T1000 (cell line): Measurements from ENCODE around the gene RBM27.
"Not testable (repeated sequence)": the region's sequence is repeated elsewhere in the genome, so short reads cannot be mapped to it uniquely, and the experiment has no call there.

ENCODE experiments used
- DNase-seq: peaks from one replicate; lab custom pipeline; 2025; ENCODE audit warnings: mixed read lengths; lab: John Stamatoyannopoulos, UW

RBM27 gene

GRCh38 chr5:146203011-146203871 is at the start of gene RBM27:
RBM27 (plus strand) TSS chr5:146203605; CDS start chr5:146203766, 161 bp downstream.
- DNase-seq = peak; percentile 96

- DNase-seq = no peak
Measured at GRCh38 chr5:146158255-146158654, 45.1 kb upstream of the RBM27 start.

GRCh38 chr5:146164382-146164781 is 39.0 kb upstream of the RBM27 start:
- DNase-seq = no peak

- no peak for DNase-seq
Measured at GRCh38 chr5:146165460-146165859, 37.9 kb upstream of the RBM27 start.

- DNase-seq = no peak
Measured at GRCh38 chr5:146165903-146166302, 37.5 kb upstream of the RBM27 start.

GRCh38 chr5:146169076-146169475 is 34.3 kb upstream of the RBM27 start:
- no peak for DNase-seq

- not testable (repeated sequence) for DNase-seq
Measured at GRCh38 chr5:146173049-146173448, 30.4 kb upstream of the RBM27 start.

GRCh38 chr5:146173597-146173996 is 29.8 kb upstream of the RBM27 start:
- DNase-seq = no peak

- DNase-seq = no peak
Measured at GRCh38 chr5:146176805-146177204, 26.6 kb upstream of the RBM27 start.

GRCh38 chr5:146179696-146180095 is 23.7 kb upstream of the RBM27 start:
- no peak for DNase-seq

GRCh38 chr5:146183403-146183802 is 20.0 kb upstream of the RBM27 start:
- not testable (repeated sequence) for DNase-seq

GRCh38 chr5:146185161-146185560 is 18.2 kb upstream of the RBM27 start:
- DNase-seq = no peak

GRCh38 chr5:146188358-146188757 is 15.0 kb upstream of the RBM27 start:
- DNase-seq = no peak

GRCh38 chr5:146192571-146193043 is 10.8 kb upstream of the RBM27 start:
- DNase-seq = no peak

GRCh38 chr5:146193285-146193684 is 10.1 kb upstream of the RBM27 start:
- no peak for DNase-seq

GRCh38 chr5:146194997-146195396 is 8.4 kb upstream of the RBM27 start:
- not testable (repeated sequence) for DNase-seq

- no peak for DNase-seq
Measured at GRCh38 chr5:146196459-146197048, 6.9 kb upstream of the RBM27 start.

- DNase-seq = no peak
Measured at GRCh38 chr5:146199176-146199815, 4.1 kb upstream of the RBM27 start.

GRCh38 chr5:146201795-146202194 is 1.6 kb upstream of the RBM27 start:
- not testable (repeated sequence) for DNase-seq

GRCh38 chr5:146203872-146204192 is 427 bp downstream of the RBM27 start:
- DNase-seq = no peak

- DNase-seq = no peak
Measured at GRCh38 chr5:146205499-146206202, 2.2 kb downstream of the RBM27 start.

- no peak for DNase-seq
Measured at GRCh38 chr5:146206257-146206656, 2.9 kb downstream of the RBM27 start.
